OCI-LY3 (cell line): ENCODE measurements around the gene BBS2.

Experiments
- H2AFZ ChIP-seq: fragments of 200-600, 300-600 bp; shearing (Covaris generic); 2 replicates; pipeline ENCODE4 v1.6.0; 2014; ENCODE audit warnings: antibody characterized with exemption, low read depth, low read length
- H3K27ac ChIP-seq: fragments of 200-600, 300-600 bp; sonication (generic); 2 replicates; pipeline ENCODE4 v1.5.1; 2014; ENCODE audit warnings: mild to moderate bottlenecking, low read length, moderate library complexity, mixed read lengths
- H3K27me3 ChIP-seq: fragments of 200-600, 300-600 bp; sonication (generic); 2 replicates; pipeline ENCODE4 v1.6.1; 2014; ENCODE audit warnings: low read depth, low read length, mixed read lengths
- H3K36me3 ChIP-seq: fragments of 200-600, 300-600 bp; sonication (generic); replicated peaks from 2 replicates; pipeline ENCODE3; 2014; ENCODE audit warnings: low read depth, low read length, mixed read lengths
- H3K4me1 ChIP-seq: fragments of 300-600, 200-600 bp; sonication (generic); 2 replicates; pipeline ENCODE4 v1.6.1; 2014; ENCODE audit warnings: low read length, mixed read lengths
- H3K4me2 ChIP-seq: fragments of 200-600, 300-600 bp; sonication (generic); 2 replicates; pipeline ENCODE4 v1.6.1; 2014; ENCODE audit warnings: low read length, mixed read lengths
- H3K4me3 ChIP-seq: fragments of 300-600, 200-600 bp; sonication (generic); 2 replicates; pipeline ENCODE4 v1.5.1; 2014; ENCODE audit warnings: antibody characterized with exemption, mild to moderate bottlenecking, low read length, moderate library complexity
- H3K79me2 ChIP-seq: fragments of 300-600, 200-600 bp; shearing (Covaris generic); 2 replicates; pipeline ENCODE4 v1.6.1; 2014; ENCODE audit warnings: mild to moderate bottlenecking, low read length, mixed read lengths
- H3K9ac ChIP-seq: fragments of 300-600, 200-600 bp; shearing (Covaris generic); 2 replicates; pipeline ENCODE4 v1.6.0; 2014; ENCODE audit warnings: mild to moderate bottlenecking, low read length, moderate library complexity
- H3K9me3 ChIP-seq: fragments of 200-600, 300-600 bp; shearing (Covaris generic); 2 replicates; pipeline ENCODE4 v1.6.1; 2014; ENCODE audit warnings: low read length, mixed read lengths; ENCODE audit not compliant: insufficient read depth
- H4K20me1 ChIP-seq: fragments of 200-600, 300-600 bp; sonication (generic); 2 replicates; pipeline ENCODE4 v1.6.1; 2016; ENCODE audit warnings: low read length, mixed read lengths; ENCODE audit not compliant: insufficient read depth
- EZH2phosphoT487 ChIP-seq: fragments of 200-600 bp; shearing (Covaris generic); IDR thresholded peaks from 2 replicates; pipeline ENCODE4 v1.6.1; 2018; ENCODE audit warnings: antibody characterized with exemption, mixed run types, low read depth
- TF ChIP-seq, protein P1 (sequence below): fragments of 200-600, 300-600 bp; sonication (generic); IDR thresholded peaks from 2 replicates; pipeline ENCODE4 v1.5.1; 2014; ENCODE audit warnings: antibody characterized with exemption, low read length, low read depth

BBS2 gene

DNA sequence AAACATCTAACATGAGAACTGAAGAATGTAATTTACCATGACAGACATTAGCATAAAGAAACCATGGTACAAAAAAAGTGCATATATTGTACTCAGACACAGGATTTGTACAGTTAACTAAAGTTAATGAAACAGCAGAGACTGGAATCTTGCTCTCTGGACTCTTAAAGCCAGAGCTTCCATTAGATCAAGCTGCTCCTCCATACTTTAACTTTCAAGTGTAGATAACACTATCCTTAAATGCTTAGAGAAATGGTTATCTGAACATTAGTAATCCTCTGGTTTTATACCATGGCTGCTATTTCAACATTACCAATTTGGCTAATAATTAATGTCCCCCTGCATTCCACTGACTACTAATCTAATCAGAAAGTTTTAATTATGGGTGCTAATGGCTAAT is 71.8 kb downstream of the BBS2 start:
- Histone ChIP-seq H2AFZ (no peak overlapping the region), H3K4me2 (no peak overlapping the region; the same call in 1 of the 2 replicates), H3K4me3 (no peak overlapping the region), H3K9me3 (no peaks in the 10 kb centered on the region), H3K79me2 (peaks cover 71% of the 10 kb centered on the region), H3K27ac (no peak overlapping the region), H3K27me3 (no peaks in the 10 kb centered on the region), H4K20me1 (peaks cover 37% of the 10 kb centered on the region), H3K4me1 (peaks cover 29% of the 10 kb centered on the region), H3K36me3 (peaks cover 27% of the 10 kb centered on the region), H3K9ac (no peak overlapping the region)
- TF ChIP-seq EZH2phosphoT487, result no peak

DNA sequence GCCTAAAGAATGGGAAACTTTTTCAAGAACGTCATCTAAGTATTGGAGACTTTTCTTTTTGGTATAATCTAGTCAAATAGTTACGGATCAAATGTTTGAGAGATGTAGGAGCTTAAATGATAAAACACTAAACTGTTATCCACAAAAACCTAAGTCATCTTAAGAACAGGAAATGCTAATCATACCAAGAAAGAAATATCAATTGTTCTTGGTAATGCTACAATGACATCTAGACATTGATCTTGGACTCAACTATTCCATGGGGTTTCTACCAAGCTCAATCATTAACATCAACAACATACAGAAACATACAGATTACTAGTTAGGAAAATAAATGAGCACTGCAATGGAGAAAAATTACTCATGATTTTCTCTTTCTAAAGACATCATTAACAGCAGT is 72.5 kb downstream of the BBS2 start:
- peaks cover 31% of the 10 kb centered on the region for H3K36me3 ChIP-seq
- no peak for TF ChIP-seq EZH2phosphoT487
- TF ChIP-seq, protein P1, sequence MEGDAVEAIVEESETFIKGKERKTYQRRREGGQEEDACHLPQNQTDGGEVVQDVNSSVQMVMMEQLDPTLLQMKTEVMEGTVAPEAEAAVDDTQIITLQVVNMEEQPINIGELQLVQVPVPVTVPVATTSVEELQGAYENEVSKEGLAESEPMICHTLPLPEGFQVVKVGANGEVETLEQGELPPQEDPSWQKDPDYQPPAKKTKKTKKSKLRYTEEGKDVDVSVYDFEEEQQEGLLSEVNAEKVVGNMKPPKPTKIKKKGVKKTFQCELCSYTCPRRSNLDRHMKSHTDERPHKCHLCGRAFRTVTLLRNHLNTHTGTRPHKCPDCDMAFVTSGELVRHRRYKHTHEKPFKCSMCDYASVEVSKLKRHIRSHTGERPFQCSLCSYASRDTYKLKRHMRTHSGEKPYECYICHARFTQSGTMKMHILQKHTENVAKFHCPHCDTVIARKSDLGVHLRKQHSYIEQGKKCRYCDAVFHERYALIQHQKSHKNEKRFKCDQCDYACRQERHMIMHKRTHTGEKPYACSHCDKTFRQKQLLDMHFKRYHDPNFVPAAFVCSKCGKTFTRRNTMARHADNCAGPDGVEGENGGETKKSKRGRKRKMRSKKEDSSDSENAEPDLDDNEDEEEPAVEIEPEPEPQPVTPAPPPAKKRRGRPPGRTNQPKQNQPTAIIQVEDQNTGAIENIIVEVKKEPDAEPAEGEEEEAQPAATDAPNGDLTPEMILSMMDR, result no peak
- H3K9me3 ChIP-seq, result no peaks in the 10 kb centered on the region
- no peak overlapping the region for H3K4me3 ChIP-seq
- peaks cover 64% of the 10 kb centered on the region for H3K79me2 ChIP-seq
- no peaks in the 10 kb centered on the region for H3K27me3 ChIP-seq
- no peak overlapping the region for H3K27ac ChIP-seq
- peaks cover 37% of the 10 kb centered on the region for H4K20me1 ChIP-seq
- H2AFZ ChIP-seq, result no peak overlapping the region
- H3K4me1 ChIP-seq, result peaks cover 23% of the 10 kb centered on the region
- no peak overlapping the region for H3K9ac ChIP-seq
- H3K4me2 ChIP-seq, result no peak overlapping the region

DNA sequence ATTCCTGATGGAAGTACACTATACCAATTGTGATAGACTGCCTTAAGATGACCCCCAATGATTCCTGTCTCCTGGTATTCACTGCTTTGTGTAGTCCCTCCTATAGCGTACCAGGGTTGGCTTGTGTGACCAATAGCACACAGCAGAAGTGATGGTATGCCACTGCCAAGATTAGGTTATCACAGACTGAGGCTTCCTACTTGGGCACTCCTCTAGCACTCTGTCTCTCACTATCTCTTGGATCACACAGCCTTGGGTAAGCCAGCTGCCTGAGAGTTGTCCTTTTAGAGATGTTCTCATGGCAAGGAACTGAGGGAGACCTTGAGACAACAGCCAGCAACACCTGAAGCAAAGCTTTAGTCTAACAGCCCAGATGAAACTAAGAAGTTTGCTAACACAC is 81.8 kb downstream of the BBS2 start:
- Histone ChIP-seq H3K4me1 (no peaks in the 10 kb centered on the region), H3K4me3 (no peak overlapping the region), H3K27me3 (no peaks in the 10 kb centered on the region), H3K4me2 (no peak overlapping the region), H2AFZ (no peak overlapping the region), H3K79me2 (peaks cover 3% of the 10 kb centered on the region; the same call in 1 of the 2 replicates), H3K27ac (no peak overlapping the region), H3K9ac (no peak overlapping the region), H4K20me1 (peaks cover 4% of the 10 kb centered on the region; the same call in 1 of the 2 replicates), H3K9me3 (no peaks in the 10 kb centered on the region), H3K36me3 (peaks cover 68% of the 10 kb centered on the region)
- TF ChIP-seq, protein P1, result no peak
- TF ChIP-seq EZH2phosphoT487, result no peak

DNA sequence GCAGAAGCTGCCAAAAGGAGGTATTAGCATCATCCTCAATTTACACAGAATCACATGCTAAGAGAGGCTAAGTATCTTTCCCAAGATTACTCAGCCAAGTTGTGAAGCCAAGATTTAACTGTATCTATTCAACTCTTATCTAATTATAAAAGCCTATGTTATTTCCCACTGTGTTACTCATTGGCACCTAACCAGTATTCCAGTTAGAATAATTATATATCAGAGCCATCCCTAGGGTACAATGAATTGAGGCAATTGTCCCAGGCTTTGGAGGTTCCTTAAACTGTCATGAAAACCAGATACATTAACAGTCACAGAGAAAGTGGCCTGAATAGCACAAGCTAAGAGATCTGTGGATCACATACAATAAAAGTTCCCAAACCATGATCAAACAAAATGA is 83.6 kb downstream of the BBS2 start:
- Histone ChIP-seq H3K9ac (no peak overlapping the region), H3K36me3 (peaks cover 68% of the 10 kb centered on the region), H3K9me3 (no peaks in the 10 kb centered on the region), H4K20me1 (peaks cover 4% of the 10 kb centered on the region; the same call in 1 of the 2 replicates), H3K27ac (no peak overlapping the region), H2AFZ (no peak overlapping the region), H3K27me3 (no peaks in the 10 kb centered on the region), H3K4me1 (no peaks in the 10 kb centered on the region), H3K79me2 (no peaks in the 10 kb centered on the region; the same call in 1 of the 2 replicates), H3K4me2 (no peak overlapping the region), H3K4me3 (no peak overlapping the region)
- no peak for TF ChIP-seq EZH2phosphoT487
- TF ChIP-seq, protein P1, result no peak
